Dermis microvascular lymphatic vessel endothelial cell (primary cell): ENCODE results near the gene IKZF1. TPM values are rescaled to one million over a fixed set of nuclear protein-coding genes. Genes with fewer than 3 reads are reported as not detected.

Experiments
- DNase-seq, 2 donors: peaks; one replicate each; pipeline versions ENCODE4 v3.0.0 to v3.0.0-alpha.2; 2010; ENCODE audit warnings: low read depth in 2 of 2
- total RNA-seq: library from RNA; depleted of rRNA; stranded (reverse); fragments of >200 nt; gene quantifications from 2 replicates; pipeline ENCODE4 v1.2.1, GENCODE V29; 2014

IKZF1 gene
- total RNA-seq, 1 donor from 2014 or later, result 0.13 TPM

- DNase-seq, result no peak
Observed at GRCh38 chr7:50308532-50309385, 4.2 kb downstream of the IKZF1 start.

DNA sequence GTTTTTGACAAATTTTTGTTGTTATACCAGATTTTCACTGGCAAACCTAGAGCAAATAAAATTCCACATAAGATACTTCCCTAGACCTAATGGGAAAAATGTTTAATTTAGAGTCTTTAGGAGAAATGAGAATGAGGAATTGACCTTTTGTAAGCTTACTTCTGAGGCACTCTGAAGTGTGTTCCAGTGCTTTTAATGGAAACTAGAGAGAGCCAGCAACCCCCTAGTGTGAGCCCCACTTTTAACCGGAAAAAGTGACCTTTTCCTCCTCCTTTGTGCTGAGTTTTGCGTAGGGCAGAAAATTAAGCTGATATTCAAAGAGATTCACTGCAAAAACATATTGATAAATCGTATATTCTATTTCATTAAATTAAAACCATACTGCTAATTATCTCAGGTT lies 5.2 kb downstream of the IKZF1 start:
- DNase-seq, result no peak

GRCh38 chr7:50310361-50310760 lies 5.8 kb downstream of the IKZF1 start:
- no peak for DNase-seq

DNA sequence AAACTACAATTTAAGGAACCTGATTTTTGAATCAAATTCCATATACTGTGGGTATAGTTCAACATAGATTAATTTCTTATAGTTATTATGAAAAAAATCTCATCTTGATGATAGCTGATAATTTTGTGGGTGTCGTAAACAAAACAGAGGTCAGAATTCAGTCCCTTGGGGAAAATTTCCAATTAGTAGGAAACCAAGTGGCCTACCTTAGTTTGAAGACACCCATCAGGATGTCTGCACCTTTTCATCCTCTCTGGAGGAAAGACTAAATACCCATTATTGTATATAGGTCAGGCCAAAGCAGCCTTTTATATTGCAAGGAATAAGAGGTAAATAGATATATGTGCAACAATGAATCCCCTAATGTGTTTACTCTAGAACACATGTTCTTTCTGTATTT lies 6.4 kb downstream of the IKZF1 start:
- DNase-seq, result no peak

DNA sequence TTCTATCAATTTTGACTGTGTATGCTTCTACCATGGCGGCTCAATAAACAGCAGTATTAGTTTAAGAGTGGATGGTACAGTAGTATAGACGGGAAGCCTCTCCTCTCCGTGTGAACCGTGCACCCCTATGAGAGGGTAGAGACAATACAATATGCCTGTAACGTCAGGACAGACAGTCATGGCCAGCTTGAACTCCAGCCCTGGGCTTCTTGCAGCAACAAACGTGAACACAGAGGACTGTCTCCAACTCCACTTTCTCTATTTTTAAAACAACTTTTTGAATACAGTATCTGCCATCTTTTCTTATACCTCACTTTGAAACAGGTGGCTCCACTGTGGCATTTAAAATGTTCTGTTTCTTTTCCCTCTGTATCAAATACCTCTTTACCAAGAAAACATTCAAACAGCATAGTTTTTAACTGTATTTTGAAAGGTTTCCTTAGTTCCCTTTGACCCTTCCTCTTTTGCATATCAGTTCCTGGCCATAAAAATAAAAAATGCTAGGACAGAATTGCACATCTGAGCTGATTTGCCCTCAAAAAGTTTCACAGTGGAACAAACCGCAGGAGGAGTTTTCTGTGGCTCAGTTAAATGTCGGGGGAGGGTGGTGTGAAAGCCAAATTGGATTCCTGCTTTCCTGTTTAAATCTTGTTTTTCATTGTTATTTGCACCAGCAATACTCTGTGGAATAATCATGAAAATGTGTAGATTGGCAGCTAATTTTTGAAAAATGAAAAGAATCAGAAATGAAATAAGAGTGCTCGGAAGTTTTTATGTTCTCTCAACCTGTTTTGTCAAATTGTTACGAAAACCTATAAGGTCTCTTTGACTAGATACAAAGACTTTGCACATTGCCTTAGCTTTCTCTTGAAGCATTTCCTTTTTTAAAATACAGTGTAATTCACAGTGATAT lies 8.0 kb downstream of the IKZF1 start:
- no peak for DNase-seq

DNA sequence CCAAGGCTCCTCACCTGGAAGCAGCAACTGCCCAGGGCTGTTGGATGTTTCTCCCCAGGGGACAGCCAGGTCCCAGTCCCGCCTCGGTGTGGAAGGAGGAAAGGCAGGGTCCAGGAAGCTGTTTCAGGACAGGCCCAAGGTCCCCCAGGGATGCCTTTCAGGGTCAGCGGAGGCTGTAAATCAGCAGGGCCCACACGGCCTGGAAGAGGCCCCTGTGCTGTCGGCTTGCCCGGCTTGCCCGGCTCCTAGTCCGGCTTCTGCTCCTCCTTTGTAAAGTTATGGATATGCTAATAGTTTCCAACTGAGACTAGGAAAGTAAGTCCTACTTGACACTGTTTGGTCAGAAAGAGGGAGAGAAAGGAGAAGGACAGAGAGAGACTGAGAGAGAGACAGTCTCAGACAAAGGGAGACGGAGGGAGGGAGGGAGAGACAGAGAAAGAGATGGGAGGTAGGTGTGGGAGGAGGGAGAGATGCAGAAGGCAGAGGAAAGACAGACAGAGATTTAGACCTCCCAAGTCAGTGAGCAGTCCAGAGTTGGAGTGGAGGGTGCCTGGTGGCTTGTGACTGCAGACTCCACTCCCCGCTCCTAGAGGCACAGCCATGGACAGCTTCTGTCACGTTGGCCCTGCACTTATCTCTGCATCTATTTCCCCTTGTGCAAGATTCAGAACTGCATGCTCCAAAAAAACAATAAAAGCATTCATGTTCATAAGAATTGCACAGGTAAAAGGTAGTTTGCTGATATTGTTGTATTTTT lies 10.5 kb downstream of the IKZF1 start:
- no peak for DNase-seq

DNA sequence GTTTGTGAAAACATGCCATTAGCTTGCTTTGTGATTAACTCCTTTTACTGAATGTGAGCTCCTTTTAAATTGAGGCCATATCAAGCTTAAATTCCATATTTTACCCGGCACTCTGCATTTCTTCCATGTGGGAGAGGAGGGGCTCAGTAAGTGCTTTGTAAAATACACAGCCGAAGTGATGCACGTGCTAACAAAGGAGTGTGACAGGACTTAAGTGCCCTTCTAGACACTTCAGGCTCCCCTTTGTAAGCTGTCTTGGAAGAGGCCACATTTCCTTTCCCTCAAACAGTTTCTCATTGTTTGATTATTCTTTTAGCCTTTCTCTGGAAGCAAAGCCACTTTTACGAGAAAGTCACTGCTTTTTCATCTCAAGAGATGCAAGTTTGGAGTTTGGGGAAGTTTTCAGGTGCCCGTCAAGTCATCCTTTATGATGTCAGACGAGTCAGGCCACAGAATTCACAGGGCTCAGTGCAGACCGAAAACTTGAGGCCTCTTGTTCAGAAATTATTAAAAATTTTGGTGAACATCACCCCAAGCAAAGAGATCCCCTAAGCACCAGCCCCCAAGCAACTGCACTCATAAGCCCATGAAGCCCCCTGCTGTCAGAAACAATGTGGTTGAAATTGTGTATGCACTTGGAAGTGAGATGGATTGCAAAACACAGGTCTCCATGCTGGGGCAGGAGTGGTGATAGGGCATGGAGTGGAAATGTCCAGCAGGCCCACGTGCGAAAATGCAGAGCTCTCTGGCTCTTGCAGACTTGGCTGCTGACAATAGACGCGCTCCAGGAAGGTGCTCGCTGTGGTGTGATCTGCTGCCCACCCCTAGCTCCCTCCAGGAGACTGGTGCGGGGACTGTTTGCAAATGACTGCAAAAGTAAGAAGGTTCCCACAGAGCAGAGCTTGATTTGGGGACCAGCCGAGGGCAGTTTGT lies 11.5 kb downstream of the IKZF1 start:
- DNase-seq, result no peak

DNA sequence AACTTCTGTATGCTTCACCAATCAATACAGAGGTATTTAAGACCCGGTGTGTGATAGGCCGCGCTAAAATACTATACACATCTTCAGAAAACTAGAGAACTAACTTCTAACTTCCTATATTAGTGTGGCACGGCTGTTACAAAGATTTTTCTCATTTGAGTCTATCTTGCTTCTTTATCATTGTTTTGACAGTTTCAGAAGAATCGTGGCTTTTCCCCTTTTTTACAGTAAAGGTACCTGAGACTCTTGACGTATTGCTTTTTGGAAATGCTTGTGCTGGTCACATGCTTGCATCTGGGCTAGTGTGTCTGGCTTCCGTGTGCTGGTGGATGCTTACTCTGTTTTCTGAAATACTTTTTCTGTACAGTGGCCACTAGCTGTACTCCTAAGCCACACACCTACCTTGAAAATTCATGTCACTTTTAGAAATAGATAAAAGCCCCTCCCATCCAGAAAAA lies 12.7 kb downstream of the IKZF1 start:
- DNase-seq, result no peak

DNA sequence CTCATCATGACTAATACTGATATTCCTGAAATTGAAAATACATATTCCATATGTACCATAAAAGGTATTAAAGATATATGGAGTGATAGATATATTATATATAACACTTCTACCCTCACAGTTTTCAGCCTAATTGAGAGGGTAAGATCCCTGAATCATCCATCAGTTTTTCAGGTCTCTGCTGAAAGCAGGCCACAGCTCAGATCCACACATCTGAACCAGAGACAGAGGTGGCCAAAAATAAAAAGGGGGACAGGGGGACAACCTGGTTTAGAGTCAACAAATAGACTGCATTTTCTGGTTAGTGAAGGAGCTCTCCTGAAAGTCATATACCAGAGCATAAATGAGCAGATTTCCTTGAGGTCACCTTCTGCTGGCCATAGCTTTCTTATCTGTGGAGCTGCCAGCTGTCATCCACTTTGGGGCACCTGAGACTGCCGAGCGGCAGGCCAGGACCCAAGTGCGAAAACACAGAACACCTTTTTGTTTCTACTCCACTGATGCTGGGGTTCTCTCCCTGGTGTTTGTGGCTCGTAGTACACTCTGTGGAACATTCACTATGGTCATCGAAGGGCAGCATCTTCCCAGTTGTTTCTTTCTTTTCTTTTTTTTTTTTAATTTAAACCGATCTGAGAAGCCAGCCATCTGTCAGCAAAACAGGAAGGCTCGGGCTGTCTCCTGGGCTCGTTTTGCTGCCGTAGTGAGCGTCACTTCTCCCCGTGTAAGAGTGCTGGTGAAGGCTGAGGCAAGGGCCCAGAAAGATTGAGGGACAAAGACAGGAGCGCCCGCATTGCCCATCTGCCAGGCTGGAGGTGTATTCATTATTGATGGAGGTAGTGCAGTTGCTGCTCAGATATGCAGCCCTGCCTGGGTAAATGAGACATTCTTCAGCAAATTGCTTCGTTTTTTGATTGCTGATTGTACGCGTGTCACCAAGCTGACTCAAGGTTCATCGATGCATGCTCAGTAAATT lies 13.5 kb downstream of the IKZF1 start:
- DNase-seq, result no peak

DNA sequence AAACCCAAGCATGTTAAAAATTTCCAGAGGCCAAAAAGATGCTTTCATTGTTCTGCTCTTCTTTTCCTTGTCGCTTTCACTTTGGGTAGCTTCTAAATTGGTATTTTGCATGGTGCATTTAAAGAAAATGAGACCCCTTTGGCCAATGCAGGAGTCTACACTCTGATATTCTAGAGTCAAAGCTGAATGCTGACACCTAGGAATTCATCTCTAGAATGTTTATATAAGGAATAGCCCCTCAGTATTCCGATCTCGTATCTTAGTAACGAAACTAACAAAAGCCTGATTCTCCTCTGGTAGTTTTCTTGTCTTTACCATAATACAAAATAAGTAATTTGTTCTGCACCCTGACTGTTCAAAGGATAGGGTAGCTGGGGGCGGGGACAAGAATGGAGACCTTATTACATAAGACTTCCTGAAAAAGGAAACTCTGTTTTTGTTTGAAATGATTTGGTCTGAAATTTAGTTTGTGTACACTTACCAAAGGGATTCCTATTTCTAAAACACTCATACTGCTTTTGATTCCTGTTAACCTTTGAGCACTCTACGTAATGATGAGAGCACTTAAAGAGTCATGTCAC lies 17.1 kb downstream of the IKZF1 start:
- DNase-seq, result no peak

DNA sequence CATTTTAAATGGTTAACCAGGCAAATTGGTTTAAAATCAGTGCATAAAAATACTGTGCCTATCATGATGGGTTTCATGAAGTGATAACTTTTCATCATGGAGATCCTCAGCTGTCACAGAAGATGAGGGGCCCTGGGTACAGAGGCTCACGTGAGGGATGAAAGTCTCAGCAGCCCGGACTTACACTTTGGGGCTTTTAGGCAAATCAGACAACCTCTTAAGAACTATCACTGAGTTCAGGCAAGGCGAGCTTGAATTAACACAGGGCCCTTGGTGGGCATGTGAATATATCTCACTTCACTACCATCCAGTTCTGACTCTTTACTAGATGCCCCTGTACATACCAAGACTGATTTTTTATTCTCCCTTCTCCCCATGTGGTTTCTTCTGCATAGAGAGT lies 19.6 kb downstream of the IKZF1 start:
- no peak for DNase-seq

DNA sequence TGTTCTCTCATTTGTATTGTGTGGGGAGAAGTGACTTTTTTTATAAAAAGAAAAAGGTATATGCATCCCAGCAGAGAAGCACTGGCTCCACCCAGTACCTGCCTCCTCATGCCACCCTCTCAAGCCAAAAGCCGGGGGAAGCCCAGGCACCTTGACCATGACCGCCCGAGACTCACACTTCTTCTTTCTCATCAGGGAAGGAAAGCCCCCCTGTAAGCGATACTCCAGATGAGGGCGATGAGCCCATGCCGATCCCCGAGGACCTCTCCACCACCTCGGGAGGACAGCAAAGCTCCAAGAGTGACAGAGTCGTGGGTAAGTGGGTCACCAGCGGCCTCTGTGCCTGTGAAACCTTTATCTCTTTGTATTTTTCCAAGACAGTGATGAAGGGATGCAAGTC lies 22.9 kb downstream of the IKZF1 start:
- DNase-seq, result no peak

DNA sequence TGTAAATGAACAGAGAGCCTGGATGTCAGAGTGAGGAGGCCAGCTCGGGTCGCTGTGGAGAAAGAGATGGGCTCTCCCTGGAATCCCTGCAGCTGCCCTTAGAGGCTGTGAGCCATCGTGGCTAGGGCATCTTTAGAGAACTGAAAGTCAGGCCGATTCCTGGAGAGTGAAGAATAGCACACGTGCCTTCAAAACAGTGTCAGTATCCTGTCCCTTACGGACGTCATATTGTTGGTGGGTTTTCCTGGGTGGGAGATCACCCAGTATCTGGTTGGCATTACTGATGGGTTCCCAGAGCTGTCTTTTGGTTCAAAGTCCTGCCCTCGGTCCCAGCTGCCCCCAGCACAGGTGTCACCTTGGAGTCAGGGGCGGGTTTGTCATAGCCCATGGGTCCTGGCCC lies 25.3 kb downstream of the IKZF1 start:
- no peak for DNase-seq

- no peak for DNase-seq
Observed at GRCh38 chr7:50330254-50330653, 25.7 kb downstream of the IKZF1 start.

DNA sequence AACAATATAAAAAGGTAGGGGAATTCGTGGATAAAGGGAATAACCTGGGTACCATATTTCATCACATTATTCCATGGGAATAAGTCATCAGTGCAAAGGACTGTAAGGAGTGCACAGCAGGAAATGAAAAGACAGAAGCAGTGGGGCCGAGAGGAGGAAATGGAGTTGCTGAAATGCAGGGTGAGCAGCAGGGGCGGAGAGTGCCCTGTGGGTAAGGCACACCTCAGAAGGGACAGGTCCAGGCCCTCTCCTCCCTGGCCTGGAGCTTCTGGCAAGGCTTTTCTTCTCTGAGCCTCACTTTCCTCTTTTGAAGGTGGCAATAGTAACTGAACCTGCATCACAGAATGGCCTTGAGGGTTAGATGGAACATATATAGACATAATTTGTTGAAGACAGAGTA lies 26.2 kb downstream of the IKZF1 start:
- DNase-seq, result no peak

DNA sequence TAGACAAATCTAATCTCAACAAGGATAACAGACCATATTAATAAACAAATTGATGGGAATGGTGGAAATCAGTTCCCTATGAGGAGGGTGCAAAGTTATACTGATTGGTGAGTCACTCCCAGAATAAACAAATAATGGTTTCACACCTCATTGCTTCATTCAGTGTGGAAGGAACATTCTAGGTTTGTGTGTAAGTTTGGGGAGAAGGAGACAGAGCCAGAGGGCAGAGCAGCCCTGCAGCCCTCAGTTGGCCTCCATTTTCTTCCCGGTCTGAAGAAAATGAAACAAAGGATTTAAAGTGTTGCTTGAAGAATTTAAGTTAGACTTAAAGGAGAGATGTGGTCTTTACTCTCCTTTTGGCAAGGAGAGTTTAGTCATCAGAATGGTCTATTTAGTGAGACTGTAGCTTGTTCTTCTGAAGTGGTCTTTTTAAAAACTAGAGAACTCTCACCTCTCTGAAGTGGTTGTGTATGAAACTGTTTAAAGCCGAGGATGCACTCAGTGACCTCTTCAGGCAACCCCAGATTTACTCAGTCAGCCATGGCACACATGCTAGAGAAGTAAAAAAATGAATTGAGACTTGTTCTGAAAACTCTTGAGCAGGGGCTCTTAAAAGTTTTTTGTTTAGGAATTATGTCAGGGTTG lies 27.2 kb downstream of the IKZF1 start:
- no peak for DNase-seq

- no peak for DNase-seq
Observed at GRCh38 chr7:50332241-50333165, 28.0 kb downstream of the IKZF1 start.
